HUES6 (cell line): ENCODE data around the gene TBC1D22A.

Experiments
- H3K27ac ChIP-seq: 2 replicates; pipeline ENCODE4 v1.7.0; 2013; ENCODE audit warnings: low read depth, mild to moderate bottlenecking, low read length, inconsistent platforms
- H3K27me3 ChIP-seq: 2 replicates; pipeline ENCODE4 v1.6.1; 2013; ENCODE audit warnings: low read length; ENCODE audit not compliant: control insufficient read depth, insufficient read depth
- H3K36me3 ChIP-seq: 2 replicates; pipeline ENCODE4 v1.6.1; 2013; ENCODE audit warnings: low read length; ENCODE audit not compliant: control insufficient read depth, insufficient read depth
- H3K4me1 ChIP-seq: 2 replicates; pipeline ENCODE4 v1.6.1; 2013; ENCODE audit warnings: low read length; ENCODE audit not compliant: control insufficient read depth, insufficient read depth
- H3K4me3 ChIP-seq: 2 replicates; pipeline ENCODE4 v1.5.1; 2013; ENCODE audit warnings: low read depth, low read length
- H3K9ac ChIP-seq: one replicate; pipeline ENCODE4 v1.6.1; 2013; ENCODE audit warnings: mild to moderate bottlenecking, low read length
- H3K9me3 ChIP-seq: 2 replicates; pipeline ENCODE4 v1.6.1; 2013; ENCODE audit warnings: low read depth, low read length; ENCODE audit not compliant: control insufficient read depth, insufficient read depth

The TBC1D22A gene

GRCh38 chr22:46933040-46933930 lies 170.8 kb downstream of the TBC1D22A start:
- H3K27ac ChIP-seq, result no peak overlapping the region
- H3K36me3 ChIP-seq, result no peaks in the 10 kb centered on the region
- H3K27me3 ChIP-seq, result no peaks in the 10 kb centered on the region
- peaks cover 10% of the 10 kb centered on the region; the same call in 1 of the 2 replicates for H3K4me1 ChIP-seq
- H3K9me3 ChIP-seq, result no peaks in the 10 kb centered on the region
- H3K9ac ChIP-seq, result no peak overlapping the region
- no peak overlapping the region for H3K4me3 ChIP-seq

- Histone ChIP-seq H3K4me1 (peaks cover 10% of the 10 kb centered on the region; the same call in 1 of the 2 replicates), H3K9me3 (no peaks in the 10 kb centered on the region), H3K27ac (no peak overlapping the region; the same call in 1 of the 2 replicates), H3K36me3 (no peaks in the 10 kb centered on the region), H3K4me3 (no peak overlapping the region), H3K27me3 (no peaks in the 10 kb centered on the region), H3K9ac (no peak overlapping the region)
Measured at GRCh38 chr22:46934172-46934745, 171.8 kb downstream of the TBC1D22A start.

DNA sequence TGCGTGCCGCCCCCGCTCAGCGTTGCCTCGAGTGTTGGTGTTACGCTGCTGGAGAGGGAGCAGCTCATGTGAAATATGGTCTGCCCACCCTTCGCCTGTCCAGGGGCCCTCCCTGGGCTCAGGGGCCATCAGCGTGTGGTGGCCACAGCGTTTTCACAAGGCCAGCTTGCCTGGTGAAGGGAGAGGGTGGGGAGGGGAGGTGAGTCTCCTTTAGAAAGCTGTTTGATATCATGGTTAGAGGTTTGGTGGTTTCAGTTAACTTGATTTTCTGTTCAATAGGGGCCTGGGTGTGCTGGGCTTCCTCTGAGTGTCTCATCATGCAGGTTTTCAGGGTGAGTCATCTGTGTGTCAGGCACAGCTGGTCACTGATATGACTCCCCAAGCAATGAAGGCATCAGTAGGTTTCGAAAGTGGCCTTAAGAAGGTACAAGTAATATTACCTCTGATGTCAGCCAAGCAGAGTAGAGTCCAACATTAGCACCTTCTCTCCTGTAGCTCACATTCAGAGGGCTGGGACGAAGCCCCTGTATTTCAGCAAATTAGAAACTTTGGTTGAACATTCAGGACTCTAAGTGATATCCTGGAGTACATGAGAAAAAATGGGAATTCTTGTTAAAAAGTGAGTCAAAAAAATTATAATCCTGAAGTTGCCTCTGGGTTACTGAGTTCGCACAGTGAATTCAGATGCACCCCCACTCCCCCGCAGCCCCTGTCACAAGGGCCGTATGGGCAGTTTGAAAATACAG lies 172.5 kb downstream of the TBC1D22A start:
- Histone ChIP-seq H3K4me1 (peaks cover 10% of the 10 kb centered on the region; the same call in 1 of the 2 replicates), H3K27ac (no peak overlapping the region; the same call in 1 of the 2 replicates), H3K4me3 (no peak overlapping the region), H3K9ac (no peak overlapping the region), H3K36me3 (no peaks in the 10 kb centered on the region), H3K9me3 (no peaks in the 10 kb centered on the region), H3K27me3 (no peaks in the 10 kb centered on the region)

DNA sequence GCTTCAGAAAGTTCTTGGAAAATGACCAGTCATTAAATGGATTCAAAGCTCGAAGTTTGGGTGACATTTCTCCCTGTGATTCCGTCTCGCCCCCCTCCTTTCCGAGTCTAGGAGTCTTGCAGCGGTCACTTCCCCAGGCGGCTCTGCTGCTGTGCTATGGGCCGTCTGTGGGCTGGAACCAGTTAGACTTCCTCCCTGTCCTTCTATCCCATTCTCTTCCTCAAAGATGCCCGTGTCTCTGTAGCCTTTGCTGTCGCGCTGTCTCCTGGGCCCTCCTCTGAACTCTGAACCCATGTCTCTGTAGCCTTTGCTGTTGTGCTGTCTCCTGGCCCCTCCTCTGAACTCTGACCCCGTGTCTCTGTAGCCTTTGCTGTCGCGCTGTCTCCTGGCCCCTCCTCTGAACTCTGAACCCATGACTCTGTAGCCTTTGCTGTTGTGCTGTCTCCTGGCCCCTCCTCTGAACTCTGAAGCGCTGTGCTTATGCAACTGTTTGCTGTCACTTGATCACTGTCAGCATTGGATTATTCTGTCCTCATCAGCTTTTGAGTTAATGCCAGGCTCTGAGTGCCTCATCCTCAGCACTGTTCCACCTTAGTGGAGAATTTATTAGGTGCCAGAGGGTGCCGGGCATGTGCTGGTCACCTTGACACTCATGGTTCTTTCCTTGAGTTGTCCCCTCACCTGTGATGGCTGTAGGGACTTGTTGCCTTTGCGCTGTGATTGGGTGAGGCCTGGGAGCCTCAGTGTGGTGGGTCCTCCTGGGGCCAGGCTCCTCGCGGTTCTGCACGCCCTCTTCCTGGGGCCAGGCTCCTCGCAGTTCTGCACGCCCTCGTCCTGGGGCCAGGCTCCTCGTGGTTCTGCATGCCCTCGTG lies 173.3 kb downstream of the TBC1D22A start:
- H3K36me3 ChIP-seq, result no peaks in the 10 kb centered on the region
- H3K4me1 ChIP-seq, result peaks cover 10% of the 10 kb centered on the region; the same call in 1 of the 2 replicates
- H3K27ac ChIP-seq, result no peak overlapping the region
- no peak overlapping the region for H3K4me3 ChIP-seq
- H3K27me3 ChIP-seq, result no peaks in the 10 kb centered on the region
- no peak overlapping the region for H3K9ac ChIP-seq
- H3K9me3 ChIP-seq, result no peaks in the 10 kb centered on the region

DNA sequence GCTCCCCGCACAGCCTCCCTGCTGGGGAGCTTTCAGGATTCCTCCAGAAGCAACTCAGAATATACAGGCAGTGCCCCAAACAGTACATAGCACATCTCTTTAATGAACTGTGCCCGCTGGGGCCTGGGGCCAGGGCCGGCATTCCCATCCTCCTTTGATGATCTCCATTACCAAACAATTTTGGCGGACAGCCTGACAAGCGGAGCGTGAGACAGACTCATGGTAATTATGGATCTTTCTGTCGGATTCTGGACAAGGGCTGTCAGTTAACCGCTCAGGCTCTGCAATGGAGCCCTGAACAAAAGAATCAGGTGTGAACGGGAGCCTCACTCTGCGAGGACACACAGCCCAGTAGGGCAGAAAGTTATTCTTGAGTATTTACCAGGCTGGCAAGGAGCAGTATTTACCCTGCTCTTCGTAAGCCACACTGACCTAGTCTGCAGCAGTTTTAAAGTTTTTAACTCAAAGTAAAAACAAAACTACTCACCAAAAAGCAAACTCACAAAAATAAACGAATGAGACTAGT lies 174.0 kb downstream of the TBC1D22A start:
- Histone ChIP-seq H3K4me3 (no peak overlapping the region), H3K9me3 (no peaks in the 10 kb centered on the region), H3K36me3 (no peaks in the 10 kb centered on the region), H3K4me1 (peaks cover 10% of the 10 kb centered on the region; the same call in 1 of the 2 replicates), H3K27ac (no peak overlapping the region), H3K27me3 (no peaks in the 10 kb centered on the region), H3K9ac (no peak overlapping the region)

GRCh38 chr22:46937185-46937584 lies 174.7 kb downstream of the TBC1D22A start:
- Histone ChIP-seq H3K9me3 (no peaks in the 10 kb centered on the region), H3K4me3 (no peak overlapping the region), H3K9ac (no peak overlapping the region), H3K36me3 (no peaks in the 10 kb centered on the region), H3K27ac (no peak overlapping the region), H3K27me3 (no peaks in the 10 kb centered on the region), H3K4me1 (peaks cover 10% of the 10 kb centered on the region; the same call in 1 of the 2 replicates)

DNA sequence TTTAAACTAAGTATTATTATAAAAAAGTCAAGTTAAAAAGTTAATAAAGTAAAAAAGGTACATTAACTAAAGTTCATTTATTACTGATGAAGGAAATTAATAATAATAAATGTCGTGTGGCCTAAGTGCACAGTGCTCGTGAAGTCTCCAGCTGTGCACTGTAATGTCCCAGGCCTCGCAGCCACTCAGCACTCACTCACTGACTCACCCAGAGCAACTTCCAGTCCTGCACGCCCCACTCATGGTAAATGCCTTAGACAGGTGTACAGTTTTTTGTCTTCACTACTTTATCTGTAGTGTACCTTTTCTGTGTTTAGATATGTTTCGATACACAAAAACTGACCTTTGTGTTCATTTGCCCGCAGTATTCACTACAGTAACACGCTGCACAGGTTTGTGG lies 175.5 kb downstream of the TBC1D22A start:
- Histone ChIP-seq H3K27ac (no peak overlapping the region), H3K4me1 (peaks cover 10% of the 10 kb centered on the region; the same call in 1 of the 2 replicates), H3K9me3 (no peaks in the 10 kb centered on the region), H3K27me3 (no peaks in the 10 kb centered on the region), H3K4me3 (no peak overlapping the region), H3K9ac (no peak overlapping the region), H3K36me3 (no peaks in the 10 kb centered on the region)

- no peak overlapping the region for H3K27ac ChIP-seq
Measured at GRCh38 chr22:46941968-46942798, 179.7 kb downstream of the TBC1D22A start.

GRCh38 chr22:46942799-46943785 lies 180.6 kb downstream of the TBC1D22A start:
- no peaks in the 10 kb centered on the region for H3K9me3 ChIP-seq
- no peak overlapping the region for H3K27ac ChIP-seq
- 0 out of 2 replicates have a peak, but pooled peaks cover 4% of the 10 kb centered on the region for H3K36me3 ChIP-seq
- no peak overlapping the region for H3K4me3 ChIP-seq
- H3K27me3 ChIP-seq, result no peaks in the 10 kb centered on the region
- H3K9ac ChIP-seq, result no peak overlapping the region
- H3K4me1 ChIP-seq, result no peaks in the 10 kb centered on the region

More at GRCh38 chr22:46941968-46942798, 179.7 kb downstream of the TBC1D22A start:
- Histone ChIP-seq H3K4me3 (no peak overlapping the region), H3K27me3 (no peaks in the 10 kb centered on the region), H3K4me1 (no peaks in the 10 kb centered on the region), H3K36me3 (0 out of 2 replicates have a peak, but pooled peaks cover 4% of the 10 kb centered on the region), H3K9me3 (no peaks in the 10 kb centered on the region), H3K9ac (no peak overlapping the region)
